Astrocyte of the spinal cord (primary cell): ENCODE data around the gene EIF2AK2.

ENCODE experiments used
- DNase-seq: peaks from one replicate; pipeline ENCODE4 v3.0.0; 2011; ENCODE audit warnings: low read depth, low spot score
- H3K4me3 ChIP-seq: 2 replicates; pipeline ENCODE4 v1.5.1; 2011; ENCODE audit warnings: low read depth, mild to moderate bottlenecking, low read length, moderate library complexity
- CTCF ChIP-seq: IDR thresholded peaks from 2 replicates; pipeline ENCODE4 v1.5.1; 2012; ENCODE audit warnings: low read depth, mild to moderate bottlenecking, low read length, inconsistent platforms
- in situ Hi-C: cut with HindIII; loops from 2 replicates; pipeline ENCODE4 v1.10.0; 2017; ENCODE audit warnings: low sequenced_read_pairs

EIF2AK2 gene

DNA sequence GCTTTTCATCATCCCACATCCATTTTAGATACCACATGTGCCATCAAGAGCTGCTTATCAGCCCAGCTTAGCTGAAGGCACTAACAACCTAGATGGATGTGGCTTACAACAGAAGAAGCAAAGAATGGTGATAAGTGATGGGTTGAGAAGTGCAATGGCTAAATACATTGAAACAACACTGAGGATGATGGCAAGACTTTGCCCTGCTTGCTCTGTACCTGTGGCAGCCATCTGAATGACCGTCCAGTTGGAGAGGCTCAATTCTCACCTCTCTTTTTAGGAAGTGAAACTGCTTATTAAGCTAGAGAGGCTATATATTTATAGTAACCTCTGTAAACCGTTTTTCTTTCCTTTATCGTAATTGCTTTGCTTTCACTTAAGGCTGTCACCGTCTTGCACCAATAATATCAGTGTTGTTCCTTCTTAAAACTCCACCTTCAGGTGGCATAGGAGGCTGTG is 66.7 kb downstream of the EIF2AK2 start:
- in situ Hi-C loops = no loop called here
- TF ChIP-seq CTCF = no peak
- no peak overlapping the region for H3K4me3 ChIP-seq
- no peak for DNase-seq

DNA sequence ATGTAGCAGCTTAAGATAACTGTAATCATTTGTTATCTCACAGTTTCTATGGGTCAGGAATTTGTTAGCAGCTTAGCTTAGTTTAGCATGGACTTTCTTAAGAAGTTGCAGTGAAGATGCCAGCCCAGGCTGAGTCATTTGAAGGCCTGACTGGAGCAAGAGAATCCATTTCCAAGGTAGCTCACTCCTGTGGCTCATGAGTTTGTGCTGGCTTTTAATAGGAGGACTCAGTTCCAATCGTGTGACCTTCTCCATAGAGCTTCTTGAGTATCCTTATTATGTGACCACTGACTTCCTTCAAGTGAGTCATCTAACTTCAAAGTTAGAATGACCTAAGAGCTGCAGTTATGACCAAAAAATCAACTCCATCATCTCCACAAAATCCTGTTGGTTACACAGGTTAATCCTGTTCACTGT is 71.0 kb downstream of the EIF2AK2 start:
- in situ Hi-C loops = no loop called here
- TF ChIP-seq CTCF = no peak
- H3K4me3 ChIP-seq = no peak overlapping the region
- DNase-seq = peak; percentile 66

GRCh38 chr2:37084797-37085196 is 72.0 kb downstream of the EIF2AK2 start:
- in situ Hi-C loops = no loop called here
- peak overlapping the region; percentile 98 for H3K4me3 ChIP-seq
- no peak for TF ChIP-seq CTCF
- DNase-seq = no peak

DNA sequence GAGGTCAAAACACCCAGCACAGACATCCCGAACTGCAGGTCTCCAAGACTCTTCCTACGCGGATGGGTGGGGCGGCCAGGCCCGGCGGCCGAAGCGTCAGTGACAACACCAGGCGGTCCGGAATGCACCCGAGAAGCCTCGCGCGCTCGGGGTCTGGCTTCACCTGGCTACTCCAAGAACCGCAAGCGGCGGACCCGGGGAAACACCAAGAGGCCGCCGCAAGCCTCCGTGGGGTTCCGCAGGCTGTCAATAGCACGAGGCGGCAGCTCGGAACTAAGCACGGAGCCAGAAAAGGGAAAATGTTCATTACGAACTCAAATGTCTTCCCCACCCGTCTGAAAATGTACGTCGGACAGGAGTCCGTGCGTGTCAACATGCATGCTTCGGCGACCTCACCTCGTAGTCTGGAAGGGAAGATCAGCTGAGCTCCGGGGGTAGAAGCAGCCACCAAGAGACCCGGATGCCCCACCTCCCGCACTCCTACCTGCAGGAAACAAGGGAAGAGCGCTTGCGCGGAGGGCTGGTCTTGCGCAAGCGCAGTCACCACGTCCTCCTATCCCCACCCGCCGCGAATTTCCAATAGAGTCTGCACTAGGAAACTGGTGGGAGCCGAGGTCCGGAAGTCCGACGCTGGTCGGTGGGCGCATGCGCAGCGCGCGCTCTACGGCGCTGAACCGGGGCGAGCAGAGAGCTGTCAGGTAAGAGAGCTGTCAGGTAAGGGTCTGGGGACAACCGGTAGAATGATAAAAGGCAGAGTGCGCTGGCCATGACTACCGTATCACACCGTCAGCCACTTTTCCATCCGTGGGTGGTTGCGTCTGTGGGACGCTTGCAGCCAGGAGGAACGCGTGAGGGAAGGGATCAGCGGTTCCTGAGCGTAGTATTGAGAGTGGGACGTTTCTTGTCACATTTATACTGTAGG is 72.6 kb downstream of the EIF2AK2 start, which contains the start of the genes GPATCH11 and HEATR5B:
GPATCH11 (plus strand) TSS at position 646 of the 922 bp plus-strand sequence. CDS start 3,864 bp downstream, outside the sequence.
HEATR5B (minus strand) TSS at position 500 of the 922 bp plus-strand sequence. CDS start 958 bp downstream, outside the sequence.
- in situ Hi-C loops = no loop called here
- no peak for TF ChIP-seq CTCF
- peak within 1 kb of the TSS; percentile 98 for H3K4me3 ChIP-seq
- DNase-seq = peak; percentile 97

DNA sequence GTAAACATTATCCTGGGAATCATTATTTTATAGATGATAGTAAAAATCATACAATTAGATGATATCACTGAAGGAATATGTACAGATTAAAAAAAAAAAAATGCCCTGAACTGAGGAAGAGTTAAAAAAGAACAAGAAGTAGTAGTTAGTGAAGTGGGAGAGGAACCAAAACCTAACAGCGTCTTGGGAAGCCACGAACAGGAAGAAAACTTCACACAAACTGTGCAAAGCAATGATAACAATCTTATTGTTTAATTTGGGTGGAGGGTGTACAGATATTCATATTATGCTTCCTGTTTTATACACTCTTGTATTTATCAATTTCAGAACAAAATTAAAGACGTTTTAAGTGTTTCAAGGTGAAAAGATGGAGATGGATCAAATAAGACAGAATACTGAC is 76.1 kb downstream of the EIF2AK2 start:
- no peak for TF ChIP-seq CTCF
- H3K4me3 ChIP-seq = no peak overlapping the region
- in situ Hi-C loops = no loop called here
- no peak for DNase-seq

GRCh38 chr2:37080266-37080665 is 76.5 kb downstream of the EIF2AK2 start:
- TF ChIP-seq CTCF = no peak
- no peak for DNase-seq
- H3K4me3 ChIP-seq = no peak overlapping the region
- in situ Hi-C loops = no loop called here
